ENCODE results near the gene ZPBP. TPM values are rescaled to one million over a fixed set of nuclear protein-coding genes. Genes with fewer than 3 reads are reported as not detected.

ZPBP gene
- total RNA-seq, 1 donor from 2014 or later: not detected

DNA sequence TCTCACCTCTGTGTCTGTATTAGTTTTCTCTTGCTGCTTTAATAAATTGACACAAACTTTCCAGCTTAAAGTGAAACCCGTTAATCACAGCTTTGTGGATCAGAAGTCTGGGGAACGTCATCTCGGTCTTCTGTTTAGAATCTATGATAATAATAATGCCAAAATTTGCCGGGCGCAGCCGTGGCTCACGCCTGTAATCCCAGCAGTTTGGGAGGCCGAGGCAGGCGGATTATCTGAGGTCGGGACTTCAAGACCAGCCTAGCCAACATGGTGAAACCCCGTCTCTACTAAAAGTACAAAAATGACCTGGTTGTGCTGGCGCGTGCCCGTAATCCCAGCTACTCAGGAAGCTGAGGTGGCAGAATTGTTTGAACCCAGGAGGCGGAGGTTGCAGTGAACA is 8.8 kb upstream of the ZPBP start:
- TF ChIP-seq, protein P1, sequence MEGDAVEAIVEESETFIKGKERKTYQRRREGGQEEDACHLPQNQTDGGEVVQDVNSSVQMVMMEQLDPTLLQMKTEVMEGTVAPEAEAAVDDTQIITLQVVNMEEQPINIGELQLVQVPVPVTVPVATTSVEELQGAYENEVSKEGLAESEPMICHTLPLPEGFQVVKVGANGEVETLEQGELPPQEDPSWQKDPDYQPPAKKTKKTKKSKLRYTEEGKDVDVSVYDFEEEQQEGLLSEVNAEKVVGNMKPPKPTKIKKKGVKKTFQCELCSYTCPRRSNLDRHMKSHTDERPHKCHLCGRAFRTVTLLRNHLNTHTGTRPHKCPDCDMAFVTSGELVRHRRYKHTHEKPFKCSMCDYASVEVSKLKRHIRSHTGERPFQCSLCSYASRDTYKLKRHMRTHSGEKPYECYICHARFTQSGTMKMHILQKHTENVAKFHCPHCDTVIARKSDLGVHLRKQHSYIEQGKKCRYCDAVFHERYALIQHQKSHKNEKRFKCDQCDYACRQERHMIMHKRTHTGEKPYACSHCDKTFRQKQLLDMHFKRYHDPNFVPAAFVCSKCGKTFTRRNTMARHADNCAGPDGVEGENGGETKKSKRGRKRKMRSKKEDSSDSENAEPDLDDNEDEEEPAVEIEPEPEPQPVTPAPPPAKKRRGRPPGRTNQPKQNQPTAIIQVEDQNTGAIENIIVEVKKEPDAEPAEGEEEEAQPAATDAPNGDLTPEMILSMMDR (IDR thresholded peaks at IDR 0.05; ENCODE audit: unreplicated experiment): no peak
- H3K27me3 Mint-ChIP-seq (ENCODE audit: unreplicated experiment): no peaks in the 10 kb centered on the region
- no peaks in the 10 kb centered on the region for H3K36me3 Mint-ChIP-seq (ENCODE audit: low read depth, unreplicated experiment)
- H3K4me3 Mint-ChIP-seq (ENCODE audit: unreplicated experiment): no peak overlapping the region
- DNase-seq (ENCODE audit: low spot score): no peak
- no peak overlapping the region for H3K27ac Mint-ChIP-seq (ENCODE audit: unreplicated experiment)
- H3K9me3 Mint-ChIP-seq (ENCODE audit: unreplicated experiment): no peaks in the 10 kb centered on the region
- no peaks in the 10 kb centered on the region for H3K4me1 Mint-ChIP-seq (ENCODE audit: unreplicated experiment)

DNA sequence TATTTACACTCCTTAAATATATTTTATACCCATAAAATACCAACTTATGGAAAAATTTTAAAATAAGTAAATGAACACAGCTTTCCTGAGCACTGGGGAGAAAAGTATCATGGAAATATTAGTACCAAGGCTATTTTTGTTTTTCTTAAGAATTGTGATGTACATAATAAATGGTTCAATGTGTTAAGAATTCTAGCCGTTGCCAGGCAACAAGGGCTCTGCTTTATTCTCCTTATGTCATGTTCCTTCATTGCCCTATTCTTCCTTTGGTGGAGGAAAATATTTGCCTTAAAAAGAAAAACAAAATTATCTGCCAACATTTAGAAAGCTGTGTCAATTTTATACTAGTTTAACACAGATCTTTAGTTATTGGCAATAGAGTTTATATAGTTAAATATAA is 2.6 kb upstream of the ZPBP start:
- DNase-seq (ENCODE audit: low spot score): no peak
- Mint-ChIP-seq H3K27ac (ENCODE audit: unreplicated experiment) (no peak overlapping the region), H3K27me3 (ENCODE audit: unreplicated experiment) (no peaks in the 10 kb centered on the region), H3K36me3 (ENCODE audit: low read depth, unreplicated experiment) (no peaks in the 10 kb centered on the region), H3K9me3 (ENCODE audit: unreplicated experiment) (no peaks in the 10 kb centered on the region), H3K4me3 (ENCODE audit: unreplicated experiment) (no peak overlapping the region), H3K4me1 (ENCODE audit: unreplicated experiment) (no peaks in the 10 kb centered on the region)
- TF ChIP-seq, protein P1 (IDR thresholded peaks at IDR 0.05; ENCODE audit: unreplicated experiment): no peak

DNA sequence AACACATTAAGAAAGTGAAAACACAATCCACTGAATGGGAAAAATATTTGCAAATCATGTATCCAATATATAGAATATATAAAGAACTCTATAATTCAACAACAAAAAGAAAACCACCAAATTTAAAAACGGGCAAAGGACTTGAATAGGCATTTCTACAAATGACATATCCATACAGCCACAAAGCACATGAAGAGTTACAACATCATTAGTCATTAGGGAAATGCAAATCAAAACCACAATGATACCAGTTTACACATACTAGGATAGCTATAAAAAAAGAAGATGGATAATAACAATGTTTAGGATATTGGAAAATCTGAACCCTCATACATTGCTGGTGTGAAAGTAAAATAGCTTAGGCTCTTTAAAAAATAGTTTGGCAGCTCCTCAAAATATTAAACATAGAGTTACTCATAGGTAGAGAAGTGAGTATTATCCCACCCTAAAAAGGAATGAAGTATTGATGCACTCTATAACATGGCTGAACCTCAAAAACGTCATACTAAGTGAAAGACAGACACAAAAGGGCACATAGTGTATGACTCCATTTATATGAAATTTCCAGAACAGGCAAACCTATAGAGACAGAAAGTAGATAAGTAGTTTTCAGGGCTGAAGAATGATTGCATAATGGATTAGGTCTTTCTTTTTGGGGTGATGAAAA is 4.5 kb downstream of the ZPBP start:
- H3K27ac Mint-ChIP-seq (ENCODE audit: unreplicated experiment): no peak overlapping the region
- no peak overlapping the region for H3K4me3 Mint-ChIP-seq (ENCODE audit: unreplicated experiment)
- no peaks in the 10 kb centered on the region for H3K4me1 Mint-ChIP-seq (ENCODE audit: unreplicated experiment)
- H3K36me3 Mint-ChIP-seq (ENCODE audit: low read depth, unreplicated experiment): no peaks in the 10 kb centered on the region
- no peak for DNase-seq (ENCODE audit: low spot score)
- H3K9me3 Mint-ChIP-seq (ENCODE audit: unreplicated experiment): no peaks in the 10 kb centered on the region
- no peaks in the 10 kb centered on the region for H3K27me3 Mint-ChIP-seq (ENCODE audit: unreplicated experiment)
- TF ChIP-seq, protein P1 (IDR thresholded peaks at IDR 0.05; ENCODE audit: unreplicated experiment): no peak

DNA sequence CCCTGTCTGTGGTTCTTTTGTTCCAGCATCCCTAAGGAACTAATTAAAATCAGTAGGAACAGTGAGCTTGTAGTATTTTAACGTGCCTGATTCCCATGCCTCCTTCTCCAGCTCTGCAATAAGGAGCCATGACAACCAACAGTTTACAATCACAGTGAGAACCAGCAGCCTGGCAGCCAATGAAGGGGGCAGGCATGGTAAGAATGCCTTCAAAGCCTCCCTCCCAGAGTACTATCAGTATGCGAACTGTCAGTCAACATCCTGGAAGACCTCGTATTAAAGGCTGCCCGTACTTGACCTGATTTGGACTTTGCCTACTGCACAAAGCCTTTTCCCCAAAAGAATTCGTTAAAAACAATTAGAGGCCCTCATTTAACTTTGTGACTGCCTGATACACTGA is 7.7 kb downstream of the ZPBP start:
- no peaks in the 10 kb centered on the region for H3K27me3 Mint-ChIP-seq (ENCODE audit: unreplicated experiment)
- TF ChIP-seq, protein P1 (IDR thresholded peaks at IDR 0.05; ENCODE audit: unreplicated experiment): no peak
- H3K9me3 Mint-ChIP-seq (ENCODE audit: unreplicated experiment): no peaks in the 10 kb centered on the region
- no peaks in the 10 kb centered on the region for H3K36me3 Mint-ChIP-seq (ENCODE audit: low read depth, unreplicated experiment)
- no peaks in the 10 kb centered on the region for H3K4me1 Mint-ChIP-seq (ENCODE audit: unreplicated experiment)
- no peak for DNase-seq (ENCODE audit: low spot score)
- H3K4me3 Mint-ChIP-seq (ENCODE audit: unreplicated experiment): no peak overlapping the region
- no peak overlapping the region for H3K27ac Mint-ChIP-seq (ENCODE audit: unreplicated experiment)

DNA sequence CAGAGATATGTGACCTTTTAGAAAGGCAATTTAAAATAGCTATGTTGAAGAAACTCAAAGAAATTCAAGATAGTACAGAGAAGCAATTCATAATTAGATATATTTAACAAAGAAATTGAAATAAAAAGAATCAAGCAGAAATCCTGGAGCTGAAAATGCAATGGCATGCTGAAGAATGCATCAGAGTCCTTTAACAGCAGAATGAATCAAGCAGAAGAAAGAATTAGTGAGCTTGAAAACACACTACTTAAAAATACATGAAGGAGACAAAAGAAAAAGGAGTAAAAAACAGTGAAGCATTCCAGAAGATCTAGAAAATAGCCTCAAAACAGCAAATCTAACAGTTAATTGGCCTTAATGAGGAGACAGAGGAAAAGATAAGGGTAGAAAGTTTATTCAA is 20.0 kb downstream of the ZPBP start:
- H3K4me3 Mint-ChIP-seq (ENCODE audit: unreplicated experiment): no peak overlapping the region
- no peaks in the 10 kb centered on the region for H3K36me3 Mint-ChIP-seq (ENCODE audit: low read depth, unreplicated experiment)
- peaks cover 5% of the 10 kb centered on the region for H3K27me3 Mint-ChIP-seq (ENCODE audit: unreplicated experiment)
- H3K4me1 Mint-ChIP-seq (ENCODE audit: unreplicated experiment): no peaks in the 10 kb centered on the region
- H3K27ac Mint-ChIP-seq (ENCODE audit: unreplicated experiment): no peak overlapping the region
- TF ChIP-seq, protein P1 (IDR thresholded peaks at IDR 0.05; ENCODE audit: unreplicated experiment): no peak
- peaks cover 11% of the 10 kb centered on the region for H3K9me3 Mint-ChIP-seq (ENCODE audit: unreplicated experiment)
- no peak for DNase-seq (ENCODE audit: low spot score)

Data from endothelial cell (in vitro differentiated cells).